ENCODE results near the gene BCL11A.

BCL11A gene

GRCh38 chr2:60480089-60480773 is 73.2 kb downstream of the BCL11A start:
- no peak for DNase-seq

GRCh38 chr2:60479226-60480088 is 74.0 kb downstream of the BCL11A start:
- DNase-seq, result no peak

- DNase-seq, result no peak
These were observed 74.8 kb downstream of the BCL11A start for GRCh38 chr2:60478660-60479059.

GRCh38 chr2:60476206-60476954 is 77.1 kb downstream of the BCL11A start:
- DNase-seq, result peak; percentile 28

- no peak for DNase-seq
These were observed 78.2 kb downstream of the BCL11A start for GRCh38 chr2:60475123-60475830.

GRCh38 chr2:60474301-60474700 is 79.2 kb downstream of the BCL11A start:
- no peak for DNase-seq

GRCh38 chr2:60473546-60473945 is 79.9 kb downstream of the BCL11A start:
- no peak for DNase-seq

GRCh38 chr2:60472663-60473289 is 80.7 kb downstream of the BCL11A start:
- no peak for DNase-seq

GRCh38 chr2:60472041-60472440 is 81.4 kb downstream of the BCL11A start:
- DNase-seq, result no peak

GRCh38 chr2:60470340-60470739 is 83.1 kb downstream of the BCL11A start:
- DNase-seq, result no peak

GRCh38 chr2:60469536-60470317 is 83.7 kb downstream of the BCL11A start:
- DNase-seq, result no peak

- no peak for DNase-seq
These were observed 84.9 kb downstream of the BCL11A start for GRCh38 chr2:60468382-60469085.

- DNase-seq, result no peak
These were observed 87.2 kb downstream of the BCL11A start for GRCh38 chr2:60466161-60466702.

- DNase-seq, result no peak
These were observed 87.7 kb downstream of the BCL11A start for GRCh38 chr2:60465736-60466135.

- no peak for DNase-seq
These were observed 90.2 kb downstream of the BCL11A start for GRCh38 chr2:60463249-60463648.

GRCh38 chr2:60461421-60462108 is 91.9 kb downstream of the BCL11A start:
- no peak for DNase-seq

- DNase-seq, result no peak
These were observed 92.7 kb downstream of the BCL11A start for GRCh38 chr2:60460577-60461420.

GRCh38 chr2:60459851-60460250 is 93.6 kb downstream of the BCL11A start:
- DNase-seq, result no peak
